HEK293 (cell line): ENCODE data around the gene SAMD11.

Experiments used
- BCL11B ChIP-seq: fragments of 450-650 bp; formaldehyde crosslinking; IDR thresholded peaks from 2 replicates; pipeline ENCODE4 v1.5.1; 2016; ENCODE audit warnings: low read depth, missing biosample characterization, missing genetic modification characterization
- FEZF1 ChIP-seq: fragments of 450-650 bp; formaldehyde crosslinking; IDR thresholded peaks from 2 replicates; pipeline ENCODE4 v1.5.1; 2016; ENCODE audit warnings: missing biosample characterization, missing genetic modification characterization
- RBAK ChIP-seq: fragments of 450-650 bp; formaldehyde crosslinking; IDR thresholded peaks from 2 replicates; pipeline ENCODE4 v1.5.1; 2016; ENCODE audit warnings: missing biosample characterization, missing genetic modification characterization
- SCRT2 ChIP-seq: fragments of 450-650 bp; formaldehyde crosslinking; IDR thresholded peaks from 2 replicates; pipeline ENCODE4 v1.5.1; 2016; ENCODE audit warnings: missing biosample characterization, missing genetic modification characterization
- WT1 ChIP-seq: fragments of 450-650 bp; formaldehyde crosslinking; IDR thresholded peaks from 2 replicates; pipeline ENCODE4 v1.5.1; 2016; ENCODE audit warnings: missing biosample characterization, missing genetic modification characterization
- ZBTB20 ChIP-seq: fragments of 450-650 bp; formaldehyde crosslinking; IDR thresholded peaks from 2 replicates; pipeline ENCODE4 v1.5.1; 2016; ENCODE audit warnings: missing biosample characterization, missing genetic modification characterization
- ZIC2 ChIP-seq: fragments of 450-650 bp; formaldehyde crosslinking; IDR thresholded peaks from 2 replicates; pipeline ENCODE4 v1.5.1; 2016; ENCODE audit warnings: missing biosample characterization, missing genetic modification characterization
- ZNF155 ChIP-seq: fragments of 450-650 bp; formaldehyde crosslinking; IDR thresholded peaks from 2 replicates; pipeline ENCODE4 v1.5.1; 2016; ENCODE audit warnings: missing biosample characterization, missing genetic modification characterization
- ZNF211 ChIP-seq: fragments of 450-650 bp; formaldehyde crosslinking; IDR thresholded peaks from 2 replicates; pipeline ENCODE4 v1.5.1; 2016; ENCODE audit warnings: low read depth, missing biosample characterization, missing genetic modification characterization
- ZNF324 ChIP-seq: fragments of 450-650 bp; formaldehyde crosslinking; IDR thresholded peaks from 2 replicates; pipeline ENCODE4 v1.5.1; 2016; ENCODE audit warnings: missing biosample characterization, missing genetic modification characterization
- ZNF404 ChIP-seq: fragments of 450-650 bp; formaldehyde crosslinking; IDR thresholded peaks from 2 replicates; pipeline ENCODE4 v1.5.1; 2017; ENCODE audit warnings: missing biosample characterization, missing genetic modification characterization
- ZNF473 ChIP-seq: fragments of 450-650 bp; formaldehyde crosslinking; IDR thresholded peaks from 2 replicates; pipeline ENCODE4 v1.5.1; 2017; ENCODE audit warnings: missing biosample characterization, missing genetic modification characterization
- ZNF596 ChIP-seq: fragments of 450-650 bp; IDR thresholded peaks from 2 replicates; pipeline ENCODE4 v1.5.0; 2018; ENCODE audit warnings: missing biosample characterization, mild to moderate bottlenecking, missing genetic modification characterization, moderate library complexity
- ZNF600 ChIP-seq: fragments of 450-650 bp; formaldehyde crosslinking; IDR thresholded peaks from 2 replicates; pipeline ENCODE4 v1.5.1; 2016; ENCODE audit warnings: missing biosample characterization, missing genetic modification characterization
- ZNF654 ChIP-seq: fragments of 450-650 bp; formaldehyde crosslinking; IDR thresholded peaks from 2 replicates; pipeline ENCODE4 v1.5.1; 2016; ENCODE audit warnings: low read depth, missing biosample characterization, missing genetic modification characterization
- ZNF670 ChIP-seq: fragments of 450-650 bp; formaldehyde crosslinking; IDR thresholded peaks from 2 replicates; pipeline ENCODE4 v1.5.1; 2016; ENCODE audit warnings: missing biosample characterization, missing genetic modification characterization, low read depth
- ZNF843 ChIP-seq: fragments of 450-650 bp; formaldehyde crosslinking; IDR thresholded peaks from 2 replicates; pipeline ENCODE4 v1.5.1; 2016; ENCODE audit warnings: missing biosample characterization, missing genetic modification characterization
- TF ChIP-seq, protein P1 (sequence below): fragments of 450-650 bp; formaldehyde crosslinking; IDR thresholded peaks from 2 replicates; pipeline ENCODE4 v1.5.1; 2017; ENCODE audit warnings: missing biosample characterization, missing genetic modification characterization
- TF ChIP-seq, protein P2 (sequence below): fragments of 450-650 bp; formaldehyde crosslinking; IDR thresholded peaks from 2 replicates; pipeline ENCODE4 v1.5.1; 2016; ENCODE audit warnings: missing biosample characterization, missing genetic modification characterization
- TF ChIP-seq, protein P3 (sequence below): fragments of 450-650 bp; IDR thresholded peaks from 2 replicates; pipeline ENCODE4 v1.5.1; 2018; ENCODE audit warnings: missing biosample characterization, mild to moderate bottlenecking, missing genetic modification characterization
- TF ChIP-seq, protein P4 (sequence below): fragments of 450-650 bp; formaldehyde crosslinking; IDR thresholded peaks from 2 replicates; pipeline ENCODE4 v1.5.1; 2016; ENCODE audit warnings: missing biosample characterization, missing genetic modification characterization, borderline replicate concordance

The SAMD11 gene

DNA sequence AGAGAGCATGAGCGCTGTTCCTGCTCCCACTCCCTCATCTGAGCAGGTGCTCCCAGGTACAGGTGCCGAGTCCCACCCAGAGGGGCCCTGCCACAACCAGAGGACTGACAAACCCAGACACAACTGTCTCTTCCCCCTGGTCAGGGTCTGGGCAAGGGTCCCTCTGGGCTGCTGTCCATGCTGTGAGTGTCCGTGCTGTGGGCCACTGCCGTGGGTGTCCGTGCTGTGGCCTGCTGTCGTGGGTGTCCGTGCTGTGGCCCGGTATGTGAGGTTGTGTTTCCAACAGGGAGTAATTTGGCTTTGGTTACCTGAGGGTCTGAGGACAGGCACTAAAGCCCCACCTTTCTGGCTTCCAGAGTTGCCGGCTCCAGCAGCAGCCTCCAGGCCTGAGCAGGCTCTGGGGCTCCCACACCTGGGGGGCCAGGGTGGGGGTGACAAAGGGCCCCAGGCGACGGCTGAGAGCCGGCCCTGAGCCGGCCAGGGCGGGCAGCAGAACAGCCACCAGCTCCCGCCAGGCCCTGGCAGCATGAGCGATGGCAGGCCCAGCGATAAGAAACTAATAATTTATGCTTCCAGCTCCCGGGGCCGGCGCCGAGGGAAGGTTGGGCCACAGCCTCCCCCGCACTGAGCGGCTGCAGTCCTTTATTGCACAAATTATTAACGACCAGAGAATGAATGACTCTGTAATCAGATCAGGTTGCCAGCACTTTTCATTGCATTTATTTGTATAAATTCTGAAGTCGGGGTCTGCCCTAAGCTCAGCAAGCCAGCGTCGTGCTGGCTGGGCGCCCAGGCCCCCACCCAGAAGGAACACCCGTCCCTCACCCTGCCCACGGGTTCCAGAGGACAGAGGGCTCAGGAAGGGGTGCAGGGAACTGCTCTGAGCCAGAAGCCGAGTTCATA, 7.3 kb upstream of the SAMD11 start (continued):
- TF ChIP-seq ZNF404 (tag by site-specific recombination) (no peak), RBAK (tag by site-specific recombination) (no peak), ZNF211 (tag by site-specific recombination) (no peak), ZNF473 (tag by site-specific recombination) (no peak), ZNF670 (no peak), FEZF1 (tag by site-specific recombination) (peak; percentile 74), WT1 (tag by site-specific recombination) (peak; percentile 51), ZNF155 (tag by site-specific recombination) (no peak), SCRT2 (tag by site-specific recombination) (no peak), ZNF596 (tag by site-specific recombination) (no peak), ZNF843 (tag by site-specific recombination) (peak; percentile 80), ZNF324 (tag by site-specific recombination) (no peak), ZNF654 (no peak), ZIC2 (tag by site-specific recombination) (peak; percentile 66), ZBTB20 (tag by site-specific recombination) (peak; percentile 61), ZNF600 (tag by site-specific recombination) (peak; percentile 80), BCL11B (tag by site-specific recombination) (no peak)
- TF ChIP-seq, protein P1, sequence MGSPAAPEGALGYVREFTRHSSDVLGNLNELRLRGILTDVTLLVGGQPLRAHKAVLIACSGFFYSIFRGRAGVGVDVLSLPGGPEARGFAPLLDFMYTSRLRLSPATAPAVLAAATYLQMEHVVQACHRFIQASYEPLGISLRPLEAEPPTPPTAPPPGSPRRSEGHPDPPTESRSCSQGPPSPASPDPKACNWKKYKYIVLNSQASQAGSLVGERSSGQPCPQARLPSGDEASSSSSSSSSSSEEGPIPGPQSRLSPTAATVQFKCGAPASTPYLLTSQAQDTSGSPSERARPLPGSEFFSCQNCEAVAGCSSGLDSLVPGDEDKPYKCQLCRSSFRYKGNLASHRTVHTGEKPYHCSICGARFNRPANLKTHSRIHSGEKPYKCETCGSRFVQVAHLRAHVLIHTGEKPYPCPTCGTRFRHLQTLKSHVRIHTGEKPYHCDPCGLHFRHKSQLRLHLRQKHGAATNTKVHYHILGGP (tag by site-specific recombination), result no peak
- TF ChIP-seq, protein P2, sequence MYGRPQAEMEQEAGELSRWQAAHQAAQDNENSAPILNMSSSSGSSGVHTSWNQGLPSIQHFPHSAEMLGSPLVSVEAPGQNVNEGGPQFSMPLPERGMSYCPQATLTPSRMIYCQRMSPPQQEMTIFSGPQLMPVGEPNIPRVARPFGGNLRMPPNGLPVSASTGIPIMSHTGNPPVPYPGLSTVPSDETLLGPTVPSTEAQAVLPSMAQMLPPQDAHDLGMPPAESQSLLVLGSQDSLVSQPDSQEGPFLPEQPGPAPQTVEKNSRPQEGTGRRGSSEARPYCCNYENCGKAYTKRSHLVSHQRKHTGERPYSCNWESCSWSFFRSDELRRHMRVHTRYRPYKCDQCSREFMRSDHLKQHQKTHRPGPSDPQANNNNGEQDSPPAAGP (tag by site-specific recombination), result peak; percentile 93
- TF ChIP-seq, protein P3, sequence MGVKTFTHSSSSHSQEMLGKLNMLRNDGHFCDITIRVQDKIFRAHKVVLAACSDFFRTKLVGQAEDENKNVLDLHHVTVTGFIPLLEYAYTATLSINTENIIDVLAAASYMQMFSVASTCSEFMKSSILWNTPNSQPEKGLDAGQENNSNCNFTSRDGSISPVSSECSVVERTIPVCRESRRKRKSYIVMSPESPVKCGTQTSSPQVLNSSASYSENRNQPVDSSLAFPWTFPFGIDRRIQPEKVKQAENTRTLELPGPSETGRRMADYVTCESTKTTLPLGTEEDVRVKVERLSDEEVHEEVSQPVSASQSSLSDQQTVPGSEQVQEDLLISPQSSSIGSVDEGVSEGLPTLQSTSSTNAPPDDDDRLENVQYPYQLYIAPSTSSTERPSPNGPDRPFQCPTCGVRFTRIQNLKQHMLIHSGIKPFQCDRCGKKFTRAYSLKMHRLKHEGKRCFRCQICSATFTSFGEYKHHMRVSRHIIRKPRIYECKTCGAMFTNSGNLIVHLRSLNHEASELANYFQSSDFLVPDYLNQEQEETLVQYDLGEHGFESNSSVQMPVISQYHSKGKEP (tag by site-specific recombination), result peak; percentile 92
- TF ChIP-seq, protein P4, sequence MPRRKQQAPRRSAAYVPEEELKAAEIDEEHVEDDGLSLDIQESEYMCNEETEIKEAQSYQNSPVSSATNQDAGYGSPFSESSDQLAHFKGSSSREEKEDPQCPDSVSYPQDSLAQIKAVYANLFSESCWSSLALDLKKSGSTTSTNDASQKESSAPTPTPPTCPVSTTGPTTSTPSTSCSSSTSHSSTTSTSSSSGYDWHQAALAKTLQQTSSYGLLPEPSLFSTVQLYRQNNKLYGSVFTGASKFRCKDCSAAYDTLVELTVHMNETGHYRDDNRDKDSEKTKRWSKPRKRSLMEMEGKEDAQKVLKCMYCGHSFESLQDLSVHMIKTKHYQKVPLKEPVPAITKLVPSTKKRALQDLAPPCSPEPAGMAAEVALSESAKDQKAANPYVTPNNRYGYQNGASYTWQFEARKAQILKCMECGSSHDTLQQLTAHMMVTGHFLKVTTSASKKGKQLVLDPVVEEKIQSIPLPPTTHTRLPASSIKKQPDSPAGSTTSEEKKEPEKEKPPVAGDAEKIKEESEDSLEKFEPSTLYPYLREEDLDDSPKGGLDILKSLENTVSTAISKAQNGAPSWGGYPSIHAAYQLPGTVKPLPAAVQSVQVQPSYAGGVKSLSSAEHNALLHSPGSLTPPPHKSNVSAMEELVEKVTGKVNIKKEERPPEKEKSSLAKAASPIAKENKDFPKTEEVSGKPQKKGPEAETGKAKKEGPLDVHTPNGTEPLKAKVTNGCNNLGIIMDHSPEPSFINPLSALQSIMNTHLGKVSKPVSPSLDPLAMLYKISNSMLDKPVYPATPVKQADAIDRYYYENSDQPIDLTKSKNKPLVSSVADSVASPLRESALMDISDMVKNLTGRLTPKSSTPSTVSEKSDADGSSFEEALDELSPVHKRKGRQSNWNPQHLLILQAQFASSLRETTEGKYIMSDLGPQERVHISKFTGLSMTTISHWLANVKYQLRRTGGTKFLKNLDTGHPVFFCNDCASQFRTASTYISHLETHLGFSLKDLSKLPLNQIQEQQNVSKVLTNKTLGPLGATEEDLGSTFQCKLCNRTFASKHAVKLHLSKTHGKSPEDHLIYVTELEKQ (tag by site-specific recombination), result 0 out of 2 replicates have a peak, but pooled peaks have one; percentile 16
